WTC11 (cell line): ENCODE measurements around the gene PTPN7. TPM values are rescaled to one million over a fixed set of nuclear protein-coding genes. Genes with fewer than 3 reads are reported as not detected.

Experiments used
- ATAC-seq: fragments of 200-7000 bp; cut with Tn5 transposase; 2 replicates; pipeline ENCODE4 v1.10.0; 2021; ENCODE audit warnings: mild to moderate bottlenecking, moderate library complexity
- CTCF ChIA-PET: fragments of 300-600 bp; sonication (Branson Sonifier 250); formaldehyde crosslinking; loops from one replicate; lab custom pipeline; 2021; ENCODE audit warnings: antibody characterized with exemption; lab: Charles Lee
- POLR2A ChIA-PET: fragments of 350-600 bp; sonication (Branson Sonifier 250); formaldehyde crosslinking; loops from one replicate; lab custom pipeline; 2021; ENCODE audit warnings: antibody characterized with exemption; lab: Charles Lee
- DNase-seq: peaks from one replicate; pipeline ENCODE4 v3.0.0; 2021; ENCODE audit warnings: low spot score
- H3K27ac Mint-ChIP-seq: 2 replicates; pipeline ENCODE4 v1.8.0; 2021; ENCODE audit warnings: mixed read lengths
- H3K27me3 Mint-ChIP-seq: 2 replicates; pipeline ENCODE4 v1.8.0; 2021; ENCODE audit warnings: low read depth, mild to moderate bottlenecking, moderate library complexity, mixed read lengths
- H3K36me3 Mint-ChIP-seq: 2 replicates; pipeline ENCODE4 v1.8.0; 2021; ENCODE audit warnings: mixed read lengths
- H3K4me1 Mint-ChIP-seq: 2 replicates; pipeline ENCODE4 v1.8.0; 2022; ENCODE audit warnings: mixed read lengths
- H3K4me3 Mint-ChIP-seq: 2 replicates; pipeline ENCODE4 v1.8.0; 2021; ENCODE audit warnings: mild to moderate bottlenecking, moderate library complexity, mixed read lengths
- H3K9me3 Mint-ChIP-seq: 2 replicates; pipeline ENCODE4 v1.8.0; 2021; ENCODE audit warnings: mixed read lengths
- ATF1 ChIP-seq: sonication (generic); formaldehyde crosslinking; IDR thresholded peaks from 2 replicates; pipeline ENCODE4 v1.8.1; 2023; ENCODE audit warnings: mild to moderate bottlenecking, moderate library complexity, missing genetic modification reagents
- CDX4 ChIP-seq: fragments of 250-450 bp; sonication (Bioruptor Pico); IDR thresholded peaks from 2 replicates; pipeline ENCODE4 v1.9.0; 2021; ENCODE audit warnings: moderate library complexity, mild to moderate bottlenecking, inconsistent platforms, borderline replicate concordance
- CTCF ChIP-seq: fragments of 200-600 bp; IDR thresholded peaks from 2 replicates; pipeline ENCODE4 v1.8.0; 2022; ENCODE audit warnings: antibody characterized with exemption
- E2F4 ChIP-seq: sonication (generic); formaldehyde crosslinking; IDR thresholded peaks from 2 replicates; pipeline ENCODE4 v1.8.1; 2022; ENCODE audit warnings: low read depth, mild to moderate bottlenecking, moderate library complexity, missing genetic modification reagents, borderline replicate concordance
- E2F5 ChIP-seq: sonication (generic); formaldehyde crosslinking; IDR thresholded peaks from 2 replicates; pipeline ENCODE4 v1.8.1; 2022; ENCODE audit warnings: mild to moderate bottlenecking, moderate library complexity, missing genetic modification reagents
- ELF4 ChIP-seq: sonication (generic); formaldehyde crosslinking; IDR thresholded peaks from 2 replicates; pipeline ENCODE4 v1.8.1; 2022; ENCODE audit warnings: low read depth, mild to moderate bottlenecking, moderate library complexity, missing genetic modification reagents
- FOXP1 ChIP-seq: sonication (generic); formaldehyde crosslinking; IDR thresholded peaks from 2 replicates; pipeline ENCODE4 v1.8.0; 2022; ENCODE audit warnings: missing genetic modification reagents, mild to moderate bottlenecking, moderate library complexity, borderline replicate concordance
- GABPB1 ChIP-seq: sonication (generic); formaldehyde crosslinking; IDR thresholded peaks from 2 replicates; pipeline ENCODE4 v1.8.1; 2023; ENCODE audit warnings: mild to moderate bottlenecking, missing genetic modification reagents
- HMGA2 ChIP-seq: fragments of 250-450 bp; sonication (Bioruptor Pico); IDR thresholded peaks from 2 replicates; pipeline ENCODE4 v1.4.0; 2021; ENCODE audit warnings: mild to moderate bottlenecking, moderate library complexity
- IRF1 ChIP-seq: sonication (generic); formaldehyde crosslinking; IDR thresholded peaks from 2 replicates; pipeline ENCODE4 v1.8.0; 2023; ENCODE audit warnings: missing genetic modification reagents
- IRF2 ChIP-seq: sonication (generic); formaldehyde crosslinking; IDR thresholded peaks from 2 replicates; pipeline ENCODE4 v1.8.0; 2022; ENCODE audit warnings: low read depth, missing genetic modification reagents, borderline replicate concordance
- MLX ChIP-seq: sonication (generic); formaldehyde crosslinking; IDR thresholded peaks from 2 replicates; pipeline ENCODE4 v1.8.1; 2023; ENCODE audit warnings: mild to moderate bottlenecking, missing genetic modification reagents, moderate library complexity
- NFATC4 ChIP-seq: fragments of 250-450 bp; sonication (Bioruptor Pico); IDR thresholded peaks from 2 replicates; pipeline ENCODE4 v1.9.0; 2021; ENCODE audit warnings: mild to moderate bottlenecking
- NFE2L1 ChIP-seq: sonication (generic); formaldehyde crosslinking; IDR thresholded peaks from 2 replicates; pipeline ENCODE4 v1.8.1; 2023; ENCODE audit warnings: missing genetic modification reagents
- NR1H2 ChIP-seq: sonication (generic); formaldehyde crosslinking; IDR thresholded peaks from 2 replicates; pipeline ENCODE4 v1.9.0; 2021; ENCODE audit warnings: mild to moderate bottlenecking, moderate library complexity, missing genetic modification reagents
- RORB ChIP-seq: fragments of 250-450 bp; sonication (Bioruptor Pico); IDR thresholded peaks from 2 replicates; pipeline ENCODE4 v1.9.0; 2021; ENCODE audit warnings: mild to moderate bottlenecking
- STAT6 ChIP-seq: sonication (generic); formaldehyde crosslinking; conservative IDR thresholded peaks from 2 replicates; pipeline ENCODE4 v1.8.1; 2023; ENCODE audit warnings: mild to moderate bottlenecking, low read depth, missing genetic modification reagents, moderate library complexity
- USF2 ChIP-seq: sonication (generic); formaldehyde crosslinking; IDR thresholded peaks from 2 replicates; pipeline ENCODE4 v1.8.1; 2023; ENCODE audit warnings: mild to moderate bottlenecking, missing genetic modification reagents, moderate library complexity
- ZNF138 ChIP-seq: sonication (generic); formaldehyde crosslinking; conservative IDR thresholded peaks from 2 replicates; pipeline ENCODE4 v1.8.1; 2022; ENCODE audit warnings: mild to moderate bottlenecking, moderate library complexity, missing genetic modification reagents
- ZNF232 ChIP-seq: sonication (generic); formaldehyde crosslinking; IDR thresholded peaks from 2 replicates; pipeline ENCODE4 v1.8.0; 2022; ENCODE audit warnings: mild to moderate bottlenecking, missing genetic modification reagents
- ZNF317 ChIP-seq: sonication (generic); formaldehyde crosslinking; IDR thresholded peaks from 2 replicates; pipeline ENCODE4 v1.8.1; 2023; ENCODE audit warnings: low read depth, mild to moderate bottlenecking, moderate library complexity, missing genetic modification reagents, borderline replicate concordance
- ZNF416 ChIP-seq: fragments of 250-450 bp; sonication (Bioruptor Pico); IDR thresholded peaks from 2 replicates; pipeline ENCODE4 v1.9.0; 2021; ENCODE audit warnings: mild to moderate bottlenecking, inconsistent platforms
- ZNF512 ChIP-seq: sonication (generic); formaldehyde crosslinking; IDR thresholded peaks from 2 replicates; pipeline ENCODE4 v1.8.1; 2022; ENCODE audit warnings: missing genetic modification reagents, borderline replicate concordance
- total RNA-seq: library from RNA; stranded (reverse); gene quantifications from 3 replicates; pipeline ENCODE4 v1.2.3, GENCODE V29; 2021

The PTPN7 gene
- total RNA-seq, 1 experiment from 2014 or later = 0.98 TPM

GRCh38 chr1:202176949-202177927, 16.8 kb upstream of the PTPN7 start:
- Mint-ChIP-seq H3K9me3 (no peaks in the 10 kb centered on the region), H3K4me3 (no peak overlapping the region), H3K27ac (no peak overlapping the region), H3K27me3 (no peaks in the 10 kb centered on the region), H3K36me3 (no peaks in the 10 kb centered on the region), H3K4me1 (no peaks in the 10 kb centered on the region)
- ChIA-PET CTCF (interaction anchor here (0.5 to 2.2 kb wide), 7 partner anchors 9 to 124 kb away, joined by 3 to 11 read pairs (median 3); no protein-coding TSS in a partner anchor), POLR2A (no interaction called here)
- ATAC-seq (peak; percentile 85), DNase-seq (no peak)
- TF ChIP-seq ZNF317 (CRISPR knock-in tag) (no peak), ZNF138 (CRISPR knock-in tag) (no peak), ELF4 (CRISPR knock-in tag) (no peak), NR1H2 (CRISPR knock-in tag) (no peak), NFATC4 (no peak), RORB (CRISPR knock-in tag) (no peak), CDX4 (CRISPR knock-in tag) (no peak), ZNF512 (no peak), STAT6 (CRISPR knock-in tag) (no peak), ATF1 (no peak), ZNF232 (CRISPR knock-in tag) (no peak), IRF2 (CRISPR knock-in tag) (no peak), MLX (CRISPR knock-in tag) (no peak), FOXP1 (CRISPR knock-in tag) (no peak)

- ATAC-seq (no peak), DNase-seq (no peak)
- ChIA-PET POLR2A (no interaction called here), CTCF (interaction anchor here (0.8 to 3.0 kb wide), 7 partner anchors 8 to 19 kb away, joined by 3 to 23 read pairs (median 4); partner anchors contain the start of gene LGR6)
- Mint-ChIP-seq H3K36me3 (no peaks in the 10 kb centered on the region), H3K27ac (no peak overlapping the region), H3K4me3 (no peak overlapping the region), H3K9me3 (no peaks in the 10 kb centered on the region), H3K27me3 (no peaks in the 10 kb centered on the region), H3K4me1 (no peaks in the 10 kb centered on the region)
- TF ChIP-seq NFE2L1 (CRISPR knock-in tag) (no peak), E2F5 (no peak), CTCF (no peak), ZNF416 (CRISPR knock-in tag) (no peak), IRF1 (CRISPR knock-in tag) (no peak), USF2 (no peak), GABPB1 (CRISPR knock-in tag) (no peak), HMGA2 (CRISPR knock-in tag) (no peak), E2F4 (no peak)
Observed at GRCh38 chr1:202173993-202174392, 13.6 kb upstream of the PTPN7 start.
